SK-N-SH (cell line): ENCODE measurements around the gene PITHD1. TPM values are rescaled to one million over a fixed set of nuclear protein-coding genes. Genes with fewer than 3 reads are reported as not detected.
A peak's percentile ranks its signal among the peaks of the same experiment; 100 is the strongest.

Source experiments
- CTCF ChIA-PET: fragments of 300-600, 350-600 bp; formaldehyde crosslinking; extraction: SDS; loops from one replicate; lab custom pipeline; 2021; lab: Yijun Ruan, JAX
- POLR2A ChIA-PET: fragments of 350-600 bp; sonication (Branson Sonifier 250); formaldehyde crosslinking; extraction: SDS; loops from one replicate; lab custom pipeline; 2020; ENCODE audit warnings: antibody characterized with exemption, inconsistent platforms; lab: Yijun Ruan, JAX
- DNase-seq: peaks from one replicate; pipeline ENCODE4 v3.0.0; 2012
- H2AFZ ChIP-seq: fragments of 200-600 bp; sonication (generic); 2 replicates; pipeline ENCODE4 v1.8.1; 2016; ENCODE audit warnings: antibody characterized with exemption, mild to moderate bottlenecking, low read depth
- H3F3A ChIP-seq: fragments of 200-600 bp; sonication (generic); replicated peaks from 2 replicates; pipeline ENCODE3; 2016; ENCODE audit warnings: antibody characterized with exemption, mild to moderate bottlenecking; ENCODE audit not compliant: insufficient read depth
- H3K27ac ChIP-seq, 2 experiments: fragments of 200-500 bp in 1 of 2; fragments of 200-600 bp in 1 of 2; sonication (Bioruptor generic) in 1 of 2; sonication (generic), shearing (Covaris generic) in 1 of 2; 2 replicates each; pipeline versions ENCODE4 v1.5.1 to v1.6.1; 2014 to 2016; ENCODE audit warnings: low read depth in 2 of 2, inconsistent platforms in 1 of 2, low read length in 1 of 2, mild to moderate bottlenecking in 1 of 2, mixed read lengths in 1 of 2
- H3K27me3 ChIP-seq: fragments of 200-600 bp; sonication (generic), shearing (Covaris generic); 2 replicates; pipeline ENCODE4 v1.6.1; 2016; ENCODE audit warnings: mixed run types; ENCODE audit not compliant: insufficient read depth
- H3K36me3 ChIP-seq, 2 experiments: fragments of 200-500 bp in 1 of 2; fragments of 200-600 bp in 1 of 2; sonication (Bioruptor generic) in 1 of 2; sonication (generic) in 1 of 2; replicated peaks in 1 of 2; 2 replicates each; pipeline versions ENCODE3 to v1.5.1; 2014 to 2016; ENCODE audit warnings: low read length in 1 of 2, mild to moderate bottlenecking in 1 of 2; ENCODE audit not compliant: insufficient read depth in 2 of 2, control insufficient read depth in 1 of 2
- H3K4me1 ChIP-seq, 2 experiments: fragments of 200-500 bp in 1 of 2; fragments of 200-600 bp in 1 of 2; sonication (Bioruptor generic) in 1 of 2; sonication (generic), shearing (Covaris generic) in 1 of 2; 2 replicates each; pipeline versions ENCODE4 v1.5.1 to v1.6.1; 2014 to 2016; ENCODE audit warnings: low read depth in 1 of 2, low read length in 1 of 2, mixed run types in 1 of 2; ENCODE audit not compliant: insufficient read depth in 2 of 2, control insufficient read depth in 1 of 2
- H3K4me2 ChIP-seq: fragments of 200-600 bp; sonication (generic), shearing (Covaris generic); 2 replicates; pipeline ENCODE4 v1.6.1; 2017; ENCODE audit warnings: mixed run types
- H3K4me3 ChIP-seq, 2 experiments: fragments of 200-500 bp in 1 of 2; fragments of 200-600 bp in 1 of 2; sonication (Bioruptor generic) in 1 of 2; sonication (generic), shearing (Covaris generic) in 1 of 2; 2 replicates each; pipeline versions ENCODE4 v1.5.1 to v1.8.1; 2014 to 2016; ENCODE audit warnings: low read depth in 2 of 2, inconsistent platforms in 1 of 2, low read length in 1 of 2, mild to moderate bottlenecking in 1 of 2, mixed read lengths in 1 of 2, moderate library complexity in 1 of 2
- H3K79me2 ChIP-seq: fragments of 200-600 bp; sonication (generic); 2 replicates; pipeline ENCODE4 v1.8.1; 2017; ENCODE audit warnings: mild to moderate bottlenecking; ENCODE audit not compliant: insufficient read depth
- H3K9ac ChIP-seq: fragments of 200-600 bp; sonication (generic); 2 replicates; pipeline ENCODE4 v1.6.1; 2017; ENCODE audit warnings: mixed run types
- H3K9me2 ChIP-seq: fragments of 200-600 bp; sonication (generic); 2 replicates; pipeline ENCODE4 v1.6.1; 2017; ENCODE audit warnings: mixed run types
- H3K9me3 ChIP-seq: fragments of 200-600 bp; sonication (generic); 2 replicates; pipeline ENCODE4 v1.6.1; 2017; ENCODE audit warnings: mixed run types, mild to moderate bottlenecking, moderate library complexity
- H4K20me1 ChIP-seq: fragments of 200-600 bp; sonication (generic); 2 replicates; pipeline ENCODE4 v1.6.1; 2017; ENCODE audit warnings: mild to moderate bottlenecking, mixed run types; ENCODE audit not compliant: insufficient read depth
- CHD2 ChIP-seq: fragments of 150-350 bp; IDR thresholded peaks from 2 replicates; pipeline ENCODE4 v1.6.1; 2018; ENCODE audit warnings: low read length; ENCODE audit not compliant: partially characterized antibody
- EP300 ChIP-seq, 2 experiments: IDR thresholded peaks; 2 replicates each; pipeline versions ENCODE4 v1.4.0 to v1.6.1; 2012; ENCODE audit warnings: borderline replicate concordance in 1 of 2, low read depth in 1 of 2, low read length in 1 of 2
- FOSL2 ChIP-seq: IDR thresholded peaks from 2 replicates; pipeline ENCODE4 v1.4.0; 2012; ENCODE audit warnings: low read depth, mild to moderate bottlenecking, moderate library complexity, borderline replicate concordance
- FOXJ3 ChIP-seq: sonication (generic); formaldehyde crosslinking; IDR thresholded peaks from 2 replicates; pipeline ENCODE4 v1.5.1; 2020; ENCODE audit warnings: mild to moderate bottlenecking, missing genetic modification reagents
- JUND ChIP-seq: IDR thresholded peaks from 2 replicates; pipeline ENCODE4 v1.4.0; 2012
- MXI1 ChIP-seq: IDR thresholded peaks from 2 replicates; pipeline ENCODE4 v1.6.1; 2012; ENCODE audit warnings: mild to moderate bottlenecking, low read depth, low read length, improper control_type of control experiment
- POLR2AphosphoS5 ChIP-seq: IDR thresholded peaks from 2 replicates; pipeline ENCODE4 v1.6.1; 2012; ENCODE audit warnings: low read depth, low read length
- RFX5 ChIP-seq: IDR thresholded peaks from 2 replicates; pipeline ENCODE4 v1.6.1; 2012; ENCODE audit warnings: mild to moderate bottlenecking, improper control_type of control experiment, low read length
- RXRA ChIP-seq: IDR thresholded peaks from 2 replicates; pipeline ENCODE4 v1.4.0; 2012; ENCODE audit warnings: low read depth, mild to moderate bottlenecking, borderline replicate concordance
- SIN3A ChIP-seq: IDR thresholded peaks from 2 replicates; pipeline ENCODE4 v1.6.1; 2012; ENCODE audit warnings: low read depth, mild to moderate bottlenecking, low read length, moderate library complexity, borderline replicate concordance
- TEAD4 ChIP-seq: IDR thresholded peaks from 2 replicates; pipeline ENCODE4 v1.4.0; 2012; ENCODE audit warnings: mild to moderate bottlenecking, borderline replicate concordance; ENCODE audit not compliant: insufficient read depth
- WGBS: methylation state at CpG from one replicate; pipeline ENCODE4 v1.1.6; 2017; ENCODE audit warnings: low lambda C conversion rate; 5-methylcytosine and 5-hydroxymethylcytosine counted together
- polyA plus RNA-seq, 3 experiments: library from polyadenylated mRNA; depleted of rRNA; stranded (reverse); fragments of >200 nt; gene quantifications; 2 replicates each; pipeline ENCODE4 v1.2.3, GENCODE V29; 2012
- TF ChIP-seq, protein P1 (sequence below): IDR thresholded peaks from 2 replicates; pipeline ENCODE4 v1.6.1; 2012; ENCODE audit warnings: mild to moderate bottlenecking, low read depth, low read length, moderate library complexity
- TF ChIP-seq, protein P2 (sequence below): fragments of 200-600 bp; sonication (generic); IDR thresholded peaks from 2 replicates; pipeline ENCODE4 v1.6.1; 2017; ENCODE audit warnings: antibody characterized with exemption, mild to moderate bottlenecking, moderate library complexity
- TF ChIP-seq, protein P3 (sequence below): IDR thresholded peaks from 2 replicates; pipeline ENCODE4; 2012
- TF ChIP-seq, protein P4 (sequence below): IDR thresholded peaks from 2 replicates; pipeline ENCODE4 v1.4.0; 2012; ENCODE audit warnings: low read depth

The PITHD1 gene
- polyA plus RNA-seq, 1 of the 3 experiments (the other 2 are of a cell fraction): 36.3 TPM

DNA sequence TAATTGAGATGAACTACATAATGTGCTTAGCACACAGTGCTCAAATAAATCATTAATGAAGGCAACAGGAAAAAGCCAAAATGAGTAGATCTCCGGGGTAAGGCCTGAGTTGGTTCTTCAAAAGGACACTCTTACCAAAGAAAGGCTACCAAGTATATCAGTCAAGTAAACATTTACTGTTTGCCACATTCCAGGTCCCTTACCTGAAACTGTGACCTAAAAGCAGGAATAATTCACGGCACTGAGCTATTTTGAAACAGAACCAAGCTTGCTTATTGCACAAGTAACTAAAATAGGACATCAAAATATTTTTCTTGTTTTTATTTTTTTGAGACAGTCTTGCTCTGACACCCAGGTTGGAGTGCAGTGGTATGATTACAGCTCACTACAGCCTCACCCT, 2.0 kb upstream of the PITHD1 start:
- Histone ChIP-seq H3K79me2 (peaks cover 56% of the 10 kb centered on the region), H3K27me3 (no peaks in the 10 kb centered on the region), H3K4me3 (no peak overlapping the region), H3F3A (peaks cover 21% of the 10 kb centered on the region), H3K27ac (no peak overlapping the region), H3K4me2 (0 out of 2 replicates have a peak overlapping the region, but pooled peaks have one; percentile 88), H3K9ac (no peak overlapping the region), H2AFZ (no peak overlapping the region), H3K9me3 (no peaks in the 10 kb centered on the region), H3K36me3 (peaks cover 4 to 8% of the 10 kb centered on the region in 2 experiments), H4K20me1 (peaks cover 15% of the 10 kb centered on the region), H3K9me2 (no peaks in the 10 kb centered on the region), H3K4me1 (peaks cover 18 to 21% of the 10 kb centered on the region in 2 experiments; a peak in 3 of 4 replicates)
- TF ChIP-seq CHD2 (no peak), RXRA (no peak)
- ChIA-PET POLR2A (interaction anchor here (1.5 kb wide), 1 partner anchor 24 kb away, joined by 4 read pairs; the partner anchor contains the start of gene GALE), CTCF (interaction anchor here (0.8 to 1.6 kb wide), 6 partner anchors 12 to 231 kb away, joined by 3 to 8 read pairs (median 3); no protein-coding TSS in a partner anchor)
- WGBS: 98% methylated on average over 2 of the region's 2 CpGs
- no peak for DNase-seq

DNA sequence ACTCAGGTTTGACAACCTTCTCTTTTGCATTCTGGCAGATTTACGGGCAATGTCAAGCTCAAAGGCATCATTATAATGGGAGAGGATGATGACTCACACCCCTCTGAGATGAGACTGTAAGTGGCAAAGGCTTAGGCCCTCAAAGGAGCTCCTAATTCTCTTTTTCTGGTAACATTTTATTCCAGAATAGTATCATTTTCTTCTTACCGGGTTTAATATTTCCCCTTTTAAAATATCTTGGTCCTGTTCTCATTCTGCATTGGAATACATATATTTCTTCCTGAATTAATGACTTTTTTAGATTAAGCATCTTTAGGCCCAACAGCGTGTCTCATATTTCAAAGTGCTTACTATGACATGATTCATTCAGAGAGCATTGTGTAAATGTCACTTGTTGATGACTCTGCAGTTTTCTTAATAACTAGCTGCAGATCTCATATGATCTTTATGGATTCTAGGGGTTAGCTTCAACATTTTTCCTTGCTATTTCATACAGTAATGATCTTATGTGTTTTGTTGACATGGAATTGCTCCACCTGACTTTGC, 1.7 kb downstream of the PITHD1 start:
- H3K36me3 ChIP-seq: peaks cover 11 to 27% of the 10 kb centered on the region in 2 experiments
- DNase-seq: no peak
- H3K9me3 ChIP-seq: no peaks in the 10 kb centered on the region
- peak overlapping the region; percentile 73; the same call in 1 of the 2 replicates for H3K9ac ChIP-seq
- H3K27me3 ChIP-seq: no peaks in the 10 kb centered on the region
- H3K4me1 ChIP-seq: peaks cover 12 to 21% of the 10 kb centered on the region in 2 experiments; a peak in 3 of 4 replicates
- H2AFZ ChIP-seq: no peak overlapping the region
- POLR2A ChIA-PET: interaction anchor here (0.7 kb wide), 1 partner anchor 11 kb away, joined by 3 read pairs; the partner anchor contains the start of gene LYPLA2
- peak overlapping the region; percentile 93 for H3K4me2 ChIP-seq
- TF ChIP-seq, protein P1, sequence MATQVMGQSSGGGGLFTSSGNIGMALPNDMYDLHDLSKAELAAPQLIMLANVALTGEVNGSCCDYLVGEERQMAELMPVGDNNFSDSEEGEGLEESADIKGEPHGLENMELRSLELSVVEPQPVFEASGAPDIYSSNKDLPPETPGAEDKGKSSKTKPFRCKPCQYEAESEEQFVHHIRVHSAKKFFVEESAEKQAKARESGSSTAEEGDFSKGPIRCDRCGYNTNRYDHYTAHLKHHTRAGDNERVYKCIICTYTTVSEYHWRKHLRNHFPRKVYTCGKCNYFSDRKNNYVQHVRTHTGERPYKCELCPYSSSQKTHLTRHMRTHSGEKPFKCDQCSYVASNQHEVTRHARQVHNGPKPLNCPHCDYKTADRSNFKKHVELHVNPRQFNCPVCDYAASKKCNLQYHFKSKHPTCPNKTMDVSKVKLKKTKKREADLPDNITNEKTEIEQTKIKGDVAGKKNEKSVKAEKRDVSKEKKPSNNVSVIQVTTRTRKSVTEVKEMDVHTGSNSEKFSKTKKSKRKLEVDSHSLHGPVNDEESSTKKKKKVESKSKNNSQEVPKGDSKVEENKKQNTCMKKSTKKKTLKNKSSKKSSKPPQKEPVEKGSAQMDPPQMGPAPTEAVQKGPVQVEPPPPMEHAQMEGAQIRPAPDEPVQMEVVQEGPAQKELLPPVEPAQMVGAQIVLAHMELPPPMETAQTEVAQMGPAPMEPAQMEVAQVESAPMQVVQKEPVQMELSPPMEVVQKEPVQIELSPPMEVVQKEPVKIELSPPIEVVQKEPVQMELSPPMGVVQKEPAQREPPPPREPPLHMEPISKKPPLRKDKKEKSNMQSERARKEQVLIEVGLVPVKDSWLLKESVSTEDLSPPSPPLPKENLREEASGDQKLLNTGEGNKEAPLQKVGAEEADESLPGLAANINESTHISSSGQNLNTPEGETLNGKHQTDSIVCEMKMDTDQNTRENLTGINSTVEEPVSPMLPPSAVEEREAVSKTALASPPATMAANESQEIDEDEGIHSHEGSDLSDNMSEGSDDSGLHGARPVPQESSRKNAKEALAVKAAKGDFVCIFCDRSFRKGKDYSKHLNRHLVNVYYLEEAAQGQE: no peak
- 0 out of 2 replicates have a peak, but pooled peaks have one; percentile 13 for TF ChIP-seq RXRA
- no peak for TF ChIP-seq RFX5
- TF ChIP-seq JUND: peak; percentile 32; the same call in 1 of the 2 replicates
- no peak for TF ChIP-seq TEAD4
- TF ChIP-seq, protein P2, sequence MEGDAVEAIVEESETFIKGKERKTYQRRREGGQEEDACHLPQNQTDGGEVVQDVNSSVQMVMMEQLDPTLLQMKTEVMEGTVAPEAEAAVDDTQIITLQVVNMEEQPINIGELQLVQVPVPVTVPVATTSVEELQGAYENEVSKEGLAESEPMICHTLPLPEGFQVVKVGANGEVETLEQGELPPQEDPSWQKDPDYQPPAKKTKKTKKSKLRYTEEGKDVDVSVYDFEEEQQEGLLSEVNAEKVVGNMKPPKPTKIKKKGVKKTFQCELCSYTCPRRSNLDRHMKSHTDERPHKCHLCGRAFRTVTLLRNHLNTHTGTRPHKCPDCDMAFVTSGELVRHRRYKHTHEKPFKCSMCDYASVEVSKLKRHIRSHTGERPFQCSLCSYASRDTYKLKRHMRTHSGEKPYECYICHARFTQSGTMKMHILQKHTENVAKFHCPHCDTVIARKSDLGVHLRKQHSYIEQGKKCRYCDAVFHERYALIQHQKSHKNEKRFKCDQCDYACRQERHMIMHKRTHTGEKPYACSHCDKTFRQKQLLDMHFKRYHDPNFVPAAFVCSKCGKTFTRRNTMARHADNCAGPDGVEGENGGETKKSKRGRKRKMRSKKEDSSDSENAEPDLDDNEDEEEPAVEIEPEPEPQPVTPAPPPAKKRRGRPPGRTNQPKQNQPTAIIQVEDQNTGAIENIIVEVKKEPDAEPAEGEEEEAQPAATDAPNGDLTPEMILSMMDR: no peak
- no peak for TF ChIP-seq MXI1
- no peak for TF ChIP-seq POLR2AphosphoS5
- TF ChIP-seq, protein P3, sequence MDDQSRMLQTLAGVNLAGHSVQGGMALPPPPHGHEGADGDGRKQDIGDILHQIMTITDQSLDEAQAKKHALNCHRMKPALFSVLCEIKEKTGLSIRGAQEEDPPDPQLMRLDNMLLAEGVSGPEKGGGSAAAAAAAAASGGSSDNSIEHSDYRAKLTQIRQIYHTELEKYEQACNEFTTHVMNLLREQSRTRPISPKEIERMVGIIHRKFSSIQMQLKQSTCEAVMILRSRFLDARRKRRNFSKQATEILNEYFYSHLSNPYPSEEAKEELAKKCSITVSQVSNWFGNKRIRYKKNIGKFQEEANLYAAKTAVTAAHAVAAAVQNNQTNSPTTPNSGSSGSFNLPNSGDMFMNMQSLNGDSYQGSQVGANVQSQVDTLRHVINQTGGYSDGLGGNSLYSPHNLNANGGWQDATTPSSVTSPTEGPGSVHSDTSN: peak; percentile 80
- TF ChIP-seq FOSL2: peak; percentile 36
- no peak for TF ChIP-seq EP300 (IDR thresholded peaks at IDR 0.05; ENCODE audit: borderline replicate concordance in 1 of 2, low read depth in 1 of 2, low read length in 1 of 2)
- TF ChIP-seq FOXJ3 (CRISPR knock-in tag): no peak
- TF ChIP-seq, protein P4, sequence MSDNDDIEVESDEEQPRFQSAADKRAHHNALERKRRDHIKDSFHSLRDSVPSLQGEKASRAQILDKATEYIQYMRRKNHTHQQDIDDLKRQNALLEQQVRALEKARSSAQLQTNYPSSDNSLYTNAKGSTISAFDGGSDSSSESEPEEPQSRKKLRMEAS: 0 out of 2 replicates have a peak, but pooled peaks have one; percentile 33
- peak; percentile 17; the same call in 1 of the 2 replicates for TF ChIP-seq SIN3A
- no peaks in the 10 kb centered on the region for H3K9me2 ChIP-seq
- peak overlapping the region in 1 of 2 experiments; percentile 68; a peak in 2 of 4 replicates for H3K27ac ChIP-seq
- peaks cover 85% of the 10 kb centered on the region for H3K79me2 ChIP-seq
- peaks cover 20% of the 10 kb centered on the region for H4K20me1 ChIP-seq
- H3K4me3 ChIP-seq: peak overlapping the region in 1 of 2 experiments; percentile 86; a peak in 2 of 4 replicates
- CTCF ChIA-PET: interaction anchor here (0.9 to 3.5 kb wide), 6 partner anchors 8 to 136 kb away, joined by 3 to 17 read pairs (median 3); partner anchors contain the start of gene RPL11
- 47% methylated on average over 3 of the region's 3 CpGs for WGBS
- peaks cover 17% of the 10 kb centered on the region for H3F3A ChIP-seq
